HepG2 (cell line): ENCODE measurements around the gene SRRM2. TPM values are rescaled to one million over a fixed set of nuclear protein-coding genes. Genes with fewer than 3 reads are reported as not detected.
A peak's percentile ranks its signal among the peaks of the same experiment; 100 is the strongest.

Experiments
- GFI1 ChIP-seq: sonication (generic); formaldehyde crosslinking; IDR thresholded peaks from 2 replicates; pipeline ENCODE4 v1.5.0; 2020; ENCODE audit warnings: missing genetic modification reagents, mild to moderate bottlenecking, borderline replicate concordance
- KMT2A ChIP-seq: sonication (generic); formaldehyde crosslinking; IDR thresholded peaks from 2 replicates; pipeline ENCODE4 v1.4.0; 2020; ENCODE audit warnings: missing genetic modification reagents
- LCORL ChIP-seq, 2 experiments: fragments of 450-650 bp in 1 of 2; sonication (generic) in 1 of 2; formaldehyde crosslinking in 1 of 2; IDR thresholded peaks; 2 replicates each; pipeline versions ENCODE4 v1.5.0 to v1.6.1; 2017 to 2020; ENCODE audit warnings: antibody characterized with exemption in 1 of 2, missing genetic modification reagents in 1 of 2
- MEIS2 ChIP-seq: sonication (generic); formaldehyde crosslinking; IDR thresholded peaks from 2 replicates; pipeline ENCODE4 v1.9.0; 2021; ENCODE audit warnings: mild to moderate bottlenecking, missing genetic modification reagents
- MTF1 ChIP-seq: sonication (generic); formaldehyde crosslinking; IDR thresholded peaks from 2 replicates; pipeline ENCODE4 v1.5.0; 2020; ENCODE audit warnings: missing genetic modification reagents
- RARA ChIP-seq: IDR thresholded peaks from 2 replicates; pipeline ENCODE4 v1.6.1; 2016; ENCODE audit warnings: missing genetic modification reagents, missing compliant biosample characterization
- REPIN1 ChIP-seq: sonication (generic); formaldehyde crosslinking; IDR thresholded peaks from 2 replicates; pipeline ENCODE4 v1.8.0; 2022; ENCODE audit warnings: missing genetic modification reagents, low read depth, mild to moderate bottlenecking, borderline replicate concordance
- ZC3H4 ChIP-seq: sonication (generic); formaldehyde crosslinking; IDR thresholded peaks from 2 replicates; pipeline ENCODE4 v1.4.0; 2020; ENCODE audit warnings: missing genetic modification reagents, borderline replicate concordance
- ZNF446 ChIP-seq: sonication (generic); formaldehyde crosslinking; IDR thresholded peaks from 2 replicates; pipeline ENCODE4 v1.5.0; 2020; ENCODE audit warnings: mild to moderate bottlenecking, missing genetic modification reagents
- ZNF768 ChIP-seq: sonication (generic); formaldehyde crosslinking; IDR thresholded peaks from 2 replicates; pipeline ENCODE4 v1.4.0; 2020; ENCODE audit warnings: missing genetic modification reagents
- ZSCAN12 ChIP-seq: sonication (generic); formaldehyde crosslinking; IDR thresholded peaks from 2 replicates; pipeline ENCODE4 v1.9.0; 2021; ENCODE audit warnings: mild to moderate bottlenecking, missing genetic modification reagents
- ZSCAN29 ChIP-seq: sonication (generic); formaldehyde crosslinking; conservative IDR thresholded peaks from 2 replicates; pipeline ENCODE4 v1.4.0; 2020; ENCODE audit warnings: mild to moderate bottlenecking, missing genetic modification reagents
- polyA plus RNA-seq, 8 experiments: library from polyadenylated mRNA; depleted of rRNA in 3 of 8; stranded (reverse) in 7 of 8; unstranded in 1 of 8; fragments of >200 nt; fragmentation: Illumina TruSeq in 4 of 8; extraction: Trizol in 4 of 8; gene quantifications; 2 replicates each; pipeline versions ENCODE4 v1.2.1 to v1.2.3, GENCODE V29; 2011 to 2016; ENCODE audit warnings: low read depth in 4 of 8, missing spikeins in 1 of 8, mixed read lengths in 1 of 8; ENCODE audit not compliant: insufficient read depth in 1 of 8
- total RNA-seq, 5 experiments: library from RNA; depleted of rRNA; stranded (reverse); fragments of >200 nt; fragmentation: Illumina TruSeq; extraction: Trizol; gene quantifications; 2 replicates each; pipeline ENCODE4 v1.2.3, GENCODE V29; 2016; ENCODE audit warnings: low read depth in 1 of 5
- TF ChIP-seq, protein P1 (sequence below): sonication (generic); formaldehyde crosslinking; IDR thresholded peaks from 2 replicates; pipeline ENCODE4 v1.4.0; 2020; ENCODE audit warnings: missing genetic modification reagents, mild to moderate bottlenecking, borderline replicate concordance
- TF ChIP-seq, protein P2 (sequence below): sonication (generic); formaldehyde crosslinking; IDR thresholded peaks from 2 replicates; pipeline ENCODE4 v1.5.0; 2020; ENCODE audit warnings: mild to moderate bottlenecking, low read depth, missing genetic modification reagents, borderline replicate concordance
- TF ChIP-seq, protein P3 (sequence below): sonication (generic); formaldehyde crosslinking; IDR thresholded peaks from 2 replicates; pipeline ENCODE4 v1.4.0; 2020; ENCODE audit warnings: missing genetic modification reagents
- TF ChIP-seq, protein P4 (sequence below): sonication (generic); formaldehyde crosslinking; IDR thresholded peaks from 2 replicates; pipeline ENCODE4 v1.4.0; 2020; ENCODE audit warnings: missing genetic modification reagents, borderline replicate concordance
- TF ChIP-seq, protein P5 (sequence below): IDR thresholded peaks from 2 replicates; pipeline ENCODE4 v1.6.1; 2016; ENCODE audit warnings: missing compliant biosample characterization, missing genetic modification reagents, borderline replicate concordance
- TF ChIP-seq, protein P6 (sequence below): sonication (generic); formaldehyde crosslinking; IDR thresholded peaks from 2 replicates; pipeline ENCODE4 v1.5.0; 2020; ENCODE audit warnings: mild to moderate bottlenecking, missing genetic modification reagents

The SRRM2 gene
- total and polyA plus RNA-seq, 2 of the 13 experiments (the other 11 are each of a cell fraction or from before 2014, with no cell fraction given), result 50.4 to 112 TPM

DNA sequence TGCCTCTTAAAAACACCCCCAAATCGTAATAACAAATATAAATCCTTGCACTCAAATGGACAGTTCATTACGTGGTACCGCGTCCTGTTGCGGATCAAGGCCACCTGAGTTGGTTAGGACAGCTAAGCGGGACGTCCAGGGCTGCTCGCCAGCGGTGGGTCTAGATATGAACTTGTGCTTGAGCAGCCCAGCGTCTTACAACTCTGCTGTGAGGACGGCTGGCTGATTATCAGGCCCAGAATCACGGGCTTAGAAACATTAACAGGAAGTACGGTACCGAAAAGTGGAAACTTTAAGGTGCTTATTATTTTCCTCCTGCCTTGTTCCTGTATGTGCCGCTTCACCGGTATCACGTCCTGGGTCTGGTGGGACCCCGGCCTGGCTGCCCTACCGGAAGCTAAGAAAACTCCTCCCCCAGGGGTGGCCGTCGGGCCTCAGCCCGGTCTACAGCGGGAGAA is 832 bp upstream of the SRRM2 start (continued):
- TF ChIP-seq, protein P1, sequence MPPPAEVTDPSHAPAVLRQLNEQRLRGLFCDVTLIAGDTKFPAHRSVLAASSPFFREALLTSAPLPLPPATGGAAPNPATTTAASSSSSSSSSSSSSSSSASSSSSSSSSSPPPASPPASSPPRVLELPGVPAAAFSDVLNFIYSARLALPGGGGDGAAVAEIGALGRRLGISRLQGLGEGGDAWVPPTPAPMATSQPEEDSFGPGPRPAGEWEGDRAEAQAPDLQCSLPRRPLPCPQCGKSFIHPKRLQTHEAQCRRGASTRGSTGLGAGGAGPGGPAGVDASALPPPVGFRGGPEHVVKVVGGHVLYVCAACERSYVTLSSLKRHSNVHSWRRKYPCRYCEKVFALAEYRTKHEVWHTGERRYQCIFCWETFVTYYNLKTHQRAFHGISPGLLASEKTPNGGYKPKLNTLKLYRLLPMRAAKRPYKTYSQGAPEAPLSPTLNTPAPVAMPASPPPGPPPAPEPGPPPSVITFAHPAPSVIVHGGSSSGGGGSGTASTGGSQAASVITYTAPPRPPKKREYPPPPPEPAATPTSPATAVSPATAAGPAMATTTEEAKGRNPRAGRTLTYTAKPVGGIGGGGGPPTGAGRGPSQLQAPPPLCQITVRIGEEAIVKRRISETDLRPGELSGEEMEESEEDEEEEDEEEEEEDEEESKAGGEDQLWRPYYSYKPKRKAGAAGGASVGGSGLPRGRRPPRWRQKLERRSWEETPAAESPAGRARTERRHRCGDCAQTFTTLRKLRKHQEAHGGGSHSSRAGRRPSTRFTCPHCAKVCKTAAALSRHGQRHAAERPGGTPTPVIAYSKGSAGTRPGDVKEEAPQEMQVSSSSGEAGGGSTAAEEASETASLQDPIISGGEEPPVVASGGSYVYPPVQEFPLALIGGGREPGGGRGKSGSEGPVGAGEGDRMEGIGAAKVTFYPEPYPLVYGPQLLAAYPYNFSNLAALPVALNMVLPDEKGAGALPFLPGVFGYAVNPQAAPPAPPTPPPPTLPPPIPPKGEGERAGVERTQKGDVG (CRISPR knock-in tag), result 0 out of 2 replicates have a peak, but pooled peaks have one; percentile 38
- TF ChIP-seq ZNF768 (CRISPR knock-in tag) (no peak), LCORL (IDR thresholded peaks at IDR 0.05) (0 out of 2 replicates have a peak, but pooled peaks have one; percentile 3), LCORL (CRISPR knock-in tag; IDR thresholded peaks at IDR 0.05) (no peak; the same call in 1 of the 2 replicates), ZC3H4 (CRISPR knock-in tag) (peak; percentile 92), GFI1 (CRISPR knock-in tag) (no peak), MTF1 (0 out of 2 replicates have a peak, but pooled peaks have one; percentile 7), ZNF446 (CRISPR knock-in tag) (no peak), ZSCAN12 (0 out of 2 replicates have a peak, but pooled peaks have one; percentile 24), ZSCAN29 (CRISPR knock-in tag) (no peak), RARA (CRISPR knock-in tag) (0 out of 2 replicates have a peak, but pooled peaks have one; percentile 7), REPIN1 (CRISPR knock-in tag) (peak; percentile 13; the same call in 1 of the 2 replicates), KMT2A (CRISPR knock-in tag) (peak; percentile 29; the same call in 1 of the 2 replicates), MEIS2 (CRISPR knock-in tag) (peak; percentile 13)
- TF ChIP-seq, protein P2, sequence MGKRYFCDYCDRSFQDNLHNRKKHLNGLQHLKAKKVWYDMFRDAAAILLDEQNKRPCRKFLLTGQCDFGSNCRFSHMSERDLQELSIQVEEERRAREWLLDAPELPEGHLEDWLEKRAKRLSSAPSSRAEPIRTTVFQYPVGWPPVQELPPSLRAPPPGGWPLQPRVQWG (CRISPR knock-in tag), result no peak
- TF ChIP-seq, protein P3, sequence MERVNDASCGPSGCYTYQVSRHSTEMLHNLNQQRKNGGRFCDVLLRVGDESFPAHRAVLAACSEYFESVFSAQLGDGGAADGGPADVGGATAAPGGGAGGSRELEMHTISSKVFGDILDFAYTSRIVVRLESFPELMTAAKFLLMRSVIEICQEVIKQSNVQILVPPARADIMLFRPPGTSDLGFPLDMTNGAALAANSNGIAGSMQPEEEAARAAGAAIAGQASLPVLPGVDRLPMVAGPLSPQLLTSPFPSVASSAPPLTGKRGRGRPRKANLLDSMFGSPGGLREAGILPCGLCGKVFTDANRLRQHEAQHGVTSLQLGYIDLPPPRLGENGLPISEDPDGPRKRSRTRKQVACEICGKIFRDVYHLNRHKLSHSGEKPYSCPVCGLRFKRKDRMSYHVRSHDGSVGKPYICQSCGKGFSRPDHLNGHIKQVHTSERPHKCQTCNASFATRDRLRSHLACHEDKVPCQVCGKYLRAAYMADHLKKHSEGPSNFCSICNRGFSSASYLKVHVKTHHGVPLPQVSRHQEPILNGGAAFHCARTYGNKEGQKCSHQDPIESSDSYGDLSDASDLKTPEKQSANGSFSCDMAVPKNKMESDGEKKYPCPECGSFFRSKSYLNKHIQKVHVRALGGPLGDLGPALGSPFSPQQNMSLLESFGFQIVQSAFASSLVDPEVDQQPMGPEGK (CRISPR knock-in tag), result peak; percentile 66
- TF ChIP-seq, protein P4, sequence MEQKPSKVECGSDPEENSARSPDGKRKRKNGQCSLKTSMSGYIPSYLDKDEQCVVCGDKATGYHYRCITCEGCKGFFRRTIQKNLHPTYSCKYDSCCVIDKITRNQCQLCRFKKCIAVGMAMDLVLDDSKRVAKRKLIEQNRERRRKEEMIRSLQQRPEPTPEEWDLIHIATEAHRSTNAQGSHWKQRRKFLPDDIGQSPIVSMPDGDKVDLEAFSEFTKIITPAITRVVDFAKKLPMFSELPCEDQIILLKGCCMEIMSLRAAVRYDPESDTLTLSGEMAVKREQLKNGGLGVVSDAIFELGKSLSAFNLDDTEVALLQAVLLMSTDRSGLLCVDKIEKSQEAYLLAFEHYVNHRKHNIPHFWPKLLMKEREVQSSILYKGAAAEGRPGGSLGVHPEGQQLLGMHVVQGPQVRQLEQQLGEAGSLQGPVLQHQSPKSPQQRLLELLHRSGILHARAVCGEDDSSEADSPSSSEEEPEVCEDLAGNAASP (CRISPR knock-in tag), result 0 out of 2 replicates have a peak, but pooled peaks have one; percentile 7
- TF ChIP-seq, protein P5, sequence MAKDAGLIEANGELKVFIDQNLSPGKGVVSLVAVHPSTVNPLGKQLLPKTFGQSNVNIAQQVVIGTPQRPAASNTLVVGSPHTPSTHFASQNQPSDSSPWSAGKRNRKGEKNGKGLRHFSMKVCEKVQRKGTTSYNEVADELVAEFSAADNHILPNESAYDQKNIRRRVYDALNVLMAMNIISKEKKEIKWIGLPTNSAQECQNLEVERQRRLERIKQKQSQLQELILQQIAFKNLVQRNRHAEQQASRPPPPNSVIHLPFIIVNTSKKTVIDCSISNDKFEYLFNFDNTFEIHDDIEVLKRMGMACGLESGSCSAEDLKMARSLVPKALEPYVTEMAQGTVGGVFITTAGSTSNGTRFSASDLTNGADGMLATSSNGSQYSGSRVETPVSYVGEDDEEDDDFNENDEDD, result no peak
- TF ChIP-seq, protein P6, sequence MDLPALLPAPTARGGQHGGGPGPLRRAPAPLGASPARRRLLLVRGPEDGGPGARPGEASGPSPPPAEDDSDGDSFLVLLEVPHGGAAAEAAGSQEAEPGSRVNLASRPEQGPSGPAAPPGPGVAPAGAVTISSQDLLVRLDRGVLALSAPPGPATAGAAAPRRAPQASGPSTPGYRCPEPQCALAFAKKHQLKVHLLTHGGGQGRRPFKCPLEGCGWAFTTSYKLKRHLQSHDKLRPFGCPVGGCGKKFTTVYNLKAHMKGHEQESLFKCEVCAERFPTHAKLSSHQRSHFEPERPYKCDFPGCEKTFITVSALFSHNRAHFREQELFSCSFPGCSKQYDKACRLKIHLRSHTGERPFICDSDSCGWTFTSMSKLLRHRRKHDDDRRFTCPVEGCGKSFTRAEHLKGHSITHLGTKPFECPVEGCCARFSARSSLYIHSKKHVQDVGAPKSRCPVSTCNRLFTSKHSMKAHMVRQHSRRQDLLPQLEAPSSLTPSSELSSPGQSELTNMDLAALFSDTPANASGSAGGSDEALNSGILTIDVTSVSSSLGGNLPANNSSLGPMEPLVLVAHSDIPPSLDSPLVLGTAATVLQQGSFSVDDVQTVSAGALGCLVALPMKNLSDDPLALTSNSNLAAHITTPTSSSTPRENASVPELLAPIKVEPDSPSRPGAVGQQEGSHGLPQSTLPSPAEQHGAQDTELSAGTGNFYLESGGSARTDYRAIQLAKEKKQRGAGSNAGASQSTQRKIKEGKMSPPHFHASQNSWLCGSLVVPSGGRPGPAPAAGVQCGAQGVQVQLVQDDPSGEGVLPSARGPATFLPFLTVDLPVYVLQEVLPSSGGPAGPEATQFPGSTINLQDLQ (CRISPR knock-in tag), result no peak
